ENCODE data around the gene C1orf116. TPM values are rescaled to one million over a fixed set of nuclear protein-coding genes. Genes with fewer than 3 reads are reported as not detected.
A peak's percentile ranks its signal among the peaks of the same experiment; 100 is the strongest.

The C1orf116 gene
- polyA plus RNA-seq, 2 of the 4 experiments (the other 2 are of a cell fraction): 2.0 to 3.2 TPM

- peak; percentile 21; the same call in 1 of the 2 replicates for TF ChIP-seq HOXB5 (CRISPR knock-in tag; IDR thresholded peaks at IDR 0.05)
- no peak for TF ChIP-seq ZC3H11A (IDR thresholded peaks at IDR 0.05)
Observed at GRCh38 chr1:207007352-207008033, 25.1 kb downstream of the C1orf116 start (continued).

GRCh38 chr1:207006914-207007313, 25.6 kb downstream of the C1orf116 start:
- CTCF ChIA-PET: interaction anchor here (0.7 to 2.3 kb wide), 10 partner anchors 12 to 395 kb away, joined by 3 to 24 read pairs (median 4); partner anchors contain the start of genes EIF2D and PFKFB2
- H3K4me3 ChIP-seq: no peak overlapping the region
- TF ChIP-seq HOXB13 (CRISPR knock-in tag; IDR thresholded peaks at IDR 0.05; ENCODE audit: low read depth) (0 out of 2 replicates have a peak, but pooled peaks have one; percentile 14), RARB (CRISPR knock-in tag; IDR thresholded peaks at IDR 0.05) (0 out of 2 replicates have a peak, but pooled peaks have one; percentile 48), CTCF (IDR thresholded peaks at IDR 0.05) (no peak), ZNF302 (CRISPR knock-in tag; IDR thresholded peaks at IDR 0.05) (0 out of 2 replicates have a peak, but pooled peaks have one; percentile 67)
- WGBS (ENCODE audit: missing lambda C conversion rate): 13% methylated on average over 3 of the region's 3 CpGs
- FAIRE-seq: no peak
- peaks cover 18% of the 10 kb centered on the region for H3K9me3 ChIP-seq
- DNase-seq (ENCODE audit: low read depth in 1 of 2, low spot score in 1 of 2): no peak
- POLR2A ChIA-PET: interaction anchor here (1.2 to 3.2 kb wide), 2 partner anchors 18 to 46 kb away, joined by 4 to 14 read pairs; partner anchors contain the start of gene PFKFB2
- peak overlapping the region; percentile 63 for H3K4me2 ChIP-seq
- peak in 1 of 2 experiments; percentile 55; a peak in 4 of 6 replicates for ATAC-seq
- H3K27ac ChIP-seq: peak overlapping the region; percentile 82 to 89
- peaks cover 61% of the 10 kb centered on the region for H3K4me1 ChIP-seq

GRCh38 chr1:207006083-207006482, 26.5 kb downstream of the C1orf116 start:
- ATAC-seq: no peak
- Histone ChIP-seq H3K27ac (peak overlapping the region; percentile 82 to 89), H3K4me2 (peak overlapping the region; percentile 63; the same call in 1 of the 3 replicates), H3K4me1 (peaks cover 61% of the 10 kb centered on the region), H3K9me3 (peaks cover 18% of the 10 kb centered on the region), H3K4me3 (no peak overlapping the region)
- no peak for FAIRE-seq
- ChIA-PET CTCF (interaction anchor here (0.8 to 3.2 kb wide), 25 partner anchors 13 to 394 kb away, joined by 3 to 24 read pairs (median 4); partner anchors contain the start of genes C1orf116, EIF2D, IL10 and PFKFB2), POLR2A (interaction anchor here (3.2 kb wide), 1 partner anchor 47 kb away, joined by 14 read pairs; the partner anchor contains the start of gene PFKFB2)
- no peak for TF ChIP-seq JUNB (IDR thresholded peaks at IDR 0.05)
- no peak for TF ChIP-seq RNF2 (IDR thresholded peaks at IDR 0.05; ENCODE audit: borderline replicate concordance, low read depth)
- 85% methylated on average over 3 of the region's 3 CpGs for WGBS (ENCODE audit: missing lambda C conversion rate)
- no peak for DNase-seq (ENCODE audit: low read depth in 1 of 2, low spot score in 1 of 2)

- peak overlapping the region; percentile 37 for H3K4me2 ChIP-seq
- FAIRE-seq: no peak
- POLR2A ChIA-PET: interaction anchor here (3.2 kb wide), 1 partner anchor 48 kb away, joined by 14 read pairs; the partner anchor contains the start of gene PFKFB2
- no peak overlapping the region for H3K4me3 ChIP-seq
- TF ChIP-seq RAD21 (conservative IDR thresholded peaks at IDR 0.05 in 1 of 2, IDR thresholded peaks at IDR 0.05 in 1 of 2) (peak; percentile 35 to 54; a peak in 3 of 5 replicates), CTCF (IDR thresholded peaks at IDR 0.05) (peak; percentile 63), JUNB (IDR thresholded peaks at IDR 0.05) (no peak), TP53 (CRISPR knock-in tag; IDR thresholded peaks at IDR 0.05) (no peak), KDM1A (IDR thresholded peaks at IDR 0.05; ENCODE audit: low read depth) (no peak), EHF (CRISPR knock-in tag; IDR thresholded peaks at IDR 0.05) (no peak), CBX2 (IDR thresholded peaks at IDR 0.05; ENCODE audit: borderline replicate concordance, low read depth) (no peak), SMC3 (IDR thresholded peaks at IDR 0.05) (peak; percentile 41; the same call in 2 of the 3 replicates), MAX (IDR thresholded peaks at IDR 0.05) (0 out of 2 replicates have a peak, but pooled peaks have one; percentile 28)
- peak overlapping the region; percentile 82 to 89 for H3K27ac ChIP-seq
- CTCF ChIA-PET: interaction anchor here (0.6 to 3.2 kb wide), 37 partner anchors 8 to 525 kb away, joined by 3 to 24 read pairs (median 3); partner anchors contain the start of genes C1orf116, EIF2D, IL10 and PFKFB2
- peaks cover 18% of the 10 kb centered on the region for H3K9me3 ChIP-seq
- peak; percentile 77 to 88 for DNase-seq (ENCODE audit: low read depth in 1 of 2, low spot score in 1 of 2)
- 39% methylated on average over 9 of the region's 9 CpGs for WGBS (ENCODE audit: missing lambda C conversion rate)
- peak; percentile 79 to 90; a peak in 5 of 6 replicates for ATAC-seq
- peaks cover 61% of the 10 kb centered on the region for H3K4me1 ChIP-seq
Observed at GRCh38 chr1:207004931-207005830, 27.4 kb downstream of the C1orf116 start.

Measured in A549 (cell line).